Stimulated activated CD8-positive, alpha-beta memory T cell treated with anti-CD3 and anti-CD28 coated beads, Interleukin-7, amount 100 ng/mL, for 1 hour (primary cell): ENCODE data around the gene FAM120AOS.
"Not testable (repeated sequence)": the region's sequence is repeated elsewhere in the genome, so short reads cannot be mapped to it uniquely, and the experiment has no call there.

ENCODE experiments used
- DNase-seq, 2 donors: peaks; one replicate each; pipeline ENCODE4 v3.0.0-alpha.2; 2020; ENCODE audit warnings: low read depth in 2 of 2

Gene FAM120AOS

DNA sequence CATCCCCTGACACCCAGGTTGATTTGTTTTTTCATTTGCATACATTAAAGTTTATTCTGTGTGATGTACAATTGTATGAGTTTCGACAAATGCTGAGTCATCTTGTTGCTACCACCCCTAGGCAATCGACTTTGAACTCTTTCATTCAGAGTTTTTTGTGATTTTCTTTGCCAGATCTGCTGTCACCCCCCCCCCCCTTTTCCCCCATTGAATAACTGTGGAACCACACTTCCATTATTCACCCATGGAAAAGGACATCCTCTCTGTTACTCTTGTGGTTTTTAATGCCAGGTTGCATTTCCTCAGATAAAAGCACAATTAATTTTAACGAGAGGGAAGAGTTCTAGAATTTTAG lies 13.7 kb upstream of the FAM120AOS start:
- DNase-seq = no peak

DNA sequence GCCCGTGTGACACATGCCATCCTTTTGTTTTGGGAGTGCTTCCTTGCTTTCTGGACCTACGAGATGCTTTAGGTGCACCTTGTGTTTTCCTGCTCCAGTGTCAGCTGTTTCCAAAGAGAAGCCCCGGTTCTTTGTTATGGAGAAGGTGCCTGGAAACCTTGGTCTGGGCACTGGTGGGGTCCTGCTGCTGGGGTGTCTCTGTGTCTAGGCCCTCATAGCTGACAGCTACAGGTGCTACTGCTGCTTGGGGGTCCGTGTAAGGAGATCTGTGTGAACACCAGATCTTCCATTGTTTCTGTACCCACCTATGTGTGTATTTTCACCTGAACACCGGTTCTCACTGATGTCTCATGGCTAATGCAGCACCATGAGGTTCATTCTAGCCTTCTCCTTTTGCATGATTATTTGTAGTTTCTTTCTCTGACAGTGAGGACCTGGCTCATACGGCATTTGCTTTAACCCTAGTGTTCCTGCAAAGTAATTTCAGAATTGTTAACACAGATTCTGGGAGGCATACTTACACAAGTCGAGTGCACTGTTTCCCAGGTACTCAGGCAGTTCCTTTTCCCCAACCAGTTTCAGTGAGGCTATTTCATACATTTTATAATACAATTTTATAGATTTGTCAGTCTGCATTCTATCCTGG lies 13.2 kb upstream of the FAM120AOS start:
- DNase-seq = no peak

DNA sequence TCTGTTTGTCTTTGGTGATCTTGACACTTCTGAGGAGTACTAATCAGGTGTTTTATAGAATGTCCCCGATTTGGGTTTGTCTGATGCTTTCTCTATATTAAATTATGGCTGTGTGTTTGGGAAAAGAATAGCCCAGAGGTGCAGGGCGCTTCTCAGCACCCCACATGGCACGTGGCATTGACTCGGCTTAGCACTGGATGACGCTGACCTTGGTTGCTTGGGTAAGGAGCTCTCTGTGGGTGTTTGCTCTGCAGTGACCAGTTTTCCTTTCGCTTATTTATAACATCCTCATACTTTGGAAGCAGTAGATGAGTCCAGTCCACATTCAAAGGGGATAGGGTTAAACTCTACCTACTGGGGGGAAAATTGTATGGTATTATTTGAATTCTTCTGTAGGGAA lies 12.5 kb upstream of the FAM120AOS start:
- no peak for DNase-seq

DNA sequence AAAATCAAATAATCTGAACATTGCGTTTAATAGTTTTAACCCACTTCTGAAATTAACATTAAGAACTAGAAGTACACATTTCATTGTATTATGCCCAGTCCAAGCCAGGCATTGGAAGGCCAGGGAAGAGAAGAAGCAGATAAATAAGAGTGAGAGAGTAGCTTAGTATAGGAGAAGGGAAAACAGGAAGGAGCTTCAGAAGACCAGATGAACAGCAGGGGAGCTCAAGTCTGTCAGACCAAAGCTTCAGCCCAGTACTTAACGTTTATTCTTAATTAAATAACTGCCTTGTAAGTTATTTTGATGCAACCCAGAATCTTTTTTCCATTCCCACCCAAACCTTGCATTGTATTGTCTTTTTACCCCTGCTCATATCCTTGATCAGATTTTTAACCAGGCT lies 11.5 kb upstream of the FAM120AOS start:
- no peak for DNase-seq

DNA sequence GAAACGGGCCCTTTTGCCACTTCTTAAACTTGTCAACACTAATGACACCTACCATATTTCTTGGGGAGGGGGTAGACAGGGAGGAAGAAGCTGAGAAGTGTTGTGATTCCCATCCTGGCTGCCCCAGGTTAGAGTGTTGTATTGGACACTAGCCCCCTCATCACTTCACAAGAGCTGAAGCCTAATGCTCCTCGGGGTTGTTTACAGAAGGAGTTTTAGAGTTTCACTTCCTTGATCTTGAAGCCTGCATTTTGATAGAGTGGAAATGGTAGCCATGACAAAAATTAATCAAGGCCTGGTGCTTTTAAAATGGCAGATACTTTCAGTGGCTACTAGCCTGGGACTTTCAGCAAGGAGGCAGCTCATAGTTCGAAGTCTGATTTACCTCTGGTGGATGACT lies 11.0 kb upstream of the FAM120AOS start:
- DNase-seq = no peak

DNA sequence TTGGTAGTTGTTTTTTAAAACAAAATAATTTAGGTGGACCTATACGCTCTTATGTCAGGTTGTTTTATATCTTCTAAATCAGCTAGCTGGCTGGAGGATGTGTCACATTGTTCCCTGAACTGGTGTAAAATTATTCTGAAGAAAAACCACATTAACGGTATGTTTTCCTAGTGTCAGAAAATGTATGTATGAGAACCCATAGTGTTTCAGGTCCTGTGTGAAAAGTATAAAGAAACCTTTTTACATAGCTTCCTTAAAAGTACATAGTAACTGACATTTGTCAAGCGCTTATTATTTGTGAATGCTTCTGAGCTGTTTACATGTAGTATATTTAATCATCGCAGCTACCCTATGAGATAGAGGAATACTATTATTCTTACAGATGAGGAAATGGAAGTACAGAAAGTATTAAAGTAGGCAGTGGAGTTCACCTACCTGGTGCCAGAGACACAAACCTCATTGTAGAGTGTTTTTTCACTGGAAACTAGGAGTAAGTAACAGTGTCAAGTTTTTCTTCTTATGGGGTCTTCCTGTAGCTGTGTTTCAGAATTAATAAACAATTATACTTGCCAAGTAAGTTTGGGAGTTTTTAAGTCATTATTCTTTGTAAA lies 10.4 kb upstream of the FAM120AOS start:
- DNase-seq = no peak

DNA sequence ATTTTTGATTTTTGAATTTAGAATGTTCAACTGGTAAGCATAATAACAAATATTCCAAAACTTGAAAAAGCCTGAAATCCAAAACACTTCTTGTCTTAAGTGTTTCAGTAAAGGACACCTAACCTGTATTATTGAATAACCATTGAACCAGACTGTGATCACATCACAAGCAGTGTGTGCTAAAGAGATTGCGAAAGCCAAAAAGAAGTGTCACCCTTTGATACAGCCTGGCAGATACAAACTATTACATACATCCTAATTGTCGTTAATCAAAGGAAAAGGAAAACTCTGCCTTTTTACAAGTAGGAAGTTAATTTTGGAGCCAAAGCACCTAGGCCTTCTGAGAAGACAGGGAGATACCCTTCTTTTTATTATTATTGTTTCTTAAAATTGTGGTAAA lies 8.4 kb upstream of the FAM120AOS start:
- DNase-seq = no peak

DNA sequence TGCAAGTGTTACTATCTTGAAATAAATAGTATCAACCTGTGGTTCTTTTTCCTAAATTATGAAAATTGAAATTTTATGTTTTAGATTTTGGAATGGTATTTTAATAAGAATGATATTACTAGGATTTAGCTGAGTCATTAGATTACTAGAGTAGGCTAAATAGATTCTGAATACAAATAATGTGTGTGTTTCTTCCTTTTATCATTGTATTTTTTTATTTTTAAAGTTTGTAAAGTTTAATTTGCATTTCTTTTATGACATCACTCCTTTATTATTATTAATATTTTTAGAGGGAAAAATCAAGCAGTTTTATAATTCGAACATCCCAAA lies 8.0 kb upstream of the FAM120AOS start:
- no peak for DNase-seq

DNA sequence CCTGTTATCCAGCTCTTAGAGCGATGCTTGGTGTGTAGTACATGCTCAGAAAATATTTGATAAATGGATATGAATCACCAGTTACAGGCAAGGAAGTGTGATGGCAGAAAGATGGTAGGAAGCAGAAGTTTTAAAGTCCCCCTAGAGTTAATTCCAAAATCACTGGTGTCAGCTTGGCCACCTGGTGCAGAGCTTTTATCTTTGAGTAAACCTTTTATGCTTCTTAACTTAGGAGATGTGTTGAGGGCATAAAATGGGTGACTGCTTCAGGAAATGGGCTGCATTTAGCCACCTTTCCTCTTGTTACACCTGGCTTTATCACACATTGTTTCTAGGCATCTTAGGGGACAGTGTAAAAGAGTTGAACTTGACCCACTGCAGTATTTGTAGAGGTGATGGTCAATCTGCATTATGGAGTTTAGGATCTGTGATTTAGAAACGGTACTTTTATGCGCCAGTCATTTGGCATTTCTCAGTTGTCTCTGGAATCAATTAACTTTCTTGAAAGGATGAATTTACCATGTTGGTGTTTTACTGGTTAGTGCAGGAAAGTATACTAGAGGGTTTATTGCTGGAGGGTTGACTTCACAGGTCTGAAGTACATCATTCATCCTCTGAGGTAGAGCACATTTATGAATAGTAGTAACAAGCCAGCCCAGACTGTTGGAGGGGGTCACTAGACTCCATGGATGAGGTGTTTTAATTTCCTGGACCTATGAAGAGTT lies 7.5 kb upstream of the FAM120AOS start:
- DNase-seq = no peak

DNA sequence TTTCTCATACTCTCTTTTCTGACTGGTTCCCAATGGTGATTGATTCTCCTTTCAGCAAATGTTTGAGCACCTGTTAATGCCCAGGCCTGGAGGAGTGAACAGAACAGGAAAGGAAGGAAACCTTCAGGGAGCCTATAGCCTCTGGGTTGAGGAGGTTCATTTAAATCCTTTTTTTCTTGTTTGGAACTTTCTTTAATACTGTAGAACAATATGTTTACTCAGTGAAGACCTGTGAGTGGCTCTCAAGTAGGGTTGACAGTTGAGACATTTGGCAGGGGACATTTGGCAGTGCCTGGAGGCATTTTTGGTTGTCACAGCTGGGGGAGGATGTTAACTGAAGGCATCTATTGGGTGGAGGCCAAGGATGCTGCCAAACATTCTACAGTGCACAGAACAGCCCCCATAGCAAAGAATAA lies 6.1 kb upstream of the FAM120AOS start:
- DNase-seq = no peak

DNA sequence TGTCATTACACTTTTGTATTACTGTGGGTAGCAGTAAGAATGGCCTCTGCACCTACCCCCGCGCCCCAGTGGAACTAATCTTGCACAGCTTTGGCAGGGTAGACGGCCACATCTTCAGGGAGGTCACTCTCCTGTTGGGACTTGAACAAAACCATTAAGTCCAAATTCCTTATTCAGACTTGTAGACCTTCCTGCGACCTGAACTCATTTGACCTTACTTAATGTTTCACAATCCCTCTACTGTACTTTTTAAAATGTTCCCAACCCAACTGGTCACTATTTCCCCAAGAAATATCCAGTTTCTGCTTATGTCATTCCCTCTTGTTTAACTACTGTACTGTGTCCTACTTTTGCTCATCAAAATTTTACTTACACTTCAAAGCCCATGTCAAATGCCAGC lies 5.3 kb upstream of the FAM120AOS start:
- no peak for DNase-seq

DNA sequence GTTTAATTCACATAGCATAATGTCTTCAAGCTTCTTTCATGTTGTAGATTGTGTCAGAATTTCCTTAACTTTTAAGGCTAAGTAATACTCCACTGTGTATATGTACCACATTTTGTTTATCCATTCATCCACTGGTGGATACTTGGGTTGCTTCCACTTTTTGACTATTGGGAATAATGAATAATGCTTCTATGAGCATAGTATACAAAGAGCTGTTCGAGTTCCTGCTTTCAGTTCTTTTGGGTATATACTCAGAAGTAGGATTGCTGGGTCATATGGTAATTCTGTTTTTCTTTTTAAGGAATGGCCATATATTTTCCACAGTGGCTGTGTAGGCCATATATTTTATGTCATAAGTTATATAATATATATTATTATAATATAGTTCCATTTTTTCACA lies 3.6 kb upstream of the FAM120AOS start:
- DNase-seq = no peak

DNA sequence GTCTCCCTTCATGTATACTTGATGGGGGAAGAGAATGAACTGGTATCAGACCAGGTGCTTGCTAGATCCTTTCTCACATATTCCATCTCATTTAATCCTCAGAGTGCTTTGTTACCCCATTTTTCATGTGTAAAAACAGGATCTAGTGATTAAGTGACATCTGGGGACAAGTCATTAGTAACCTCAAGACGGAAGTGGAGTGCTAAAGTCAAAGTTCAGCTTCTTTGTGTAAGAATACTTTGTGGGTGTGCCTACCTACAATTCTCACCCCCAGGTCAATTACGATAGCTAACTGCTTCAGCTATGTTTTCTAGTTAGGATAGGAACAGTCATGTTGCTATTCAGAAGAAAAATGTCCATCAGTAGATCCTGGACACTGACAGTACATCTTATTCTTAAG lies 3.1 kb upstream of the FAM120AOS start:
- no peak for DNase-seq

DNA sequence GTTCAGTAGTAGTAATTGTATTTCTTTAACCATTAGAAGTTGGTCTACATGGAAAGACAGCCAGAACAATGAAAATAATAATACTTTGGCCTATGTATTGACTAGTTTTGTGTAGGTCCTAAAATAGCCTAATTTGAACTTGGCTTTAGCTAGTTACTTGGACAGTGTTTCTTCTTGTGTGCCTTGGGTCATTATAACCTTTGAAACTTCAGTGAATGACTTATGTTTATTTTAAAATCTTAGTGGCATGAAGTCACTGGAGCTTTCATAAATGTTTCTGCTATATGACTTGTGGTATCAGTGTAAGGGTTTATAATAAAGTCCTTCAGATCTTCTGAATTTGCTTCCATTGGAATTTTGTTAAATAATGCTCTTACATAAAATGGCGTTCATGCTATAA lies 2.6 kb upstream of the FAM120AOS start:
- no peak for DNase-seq

DNA sequence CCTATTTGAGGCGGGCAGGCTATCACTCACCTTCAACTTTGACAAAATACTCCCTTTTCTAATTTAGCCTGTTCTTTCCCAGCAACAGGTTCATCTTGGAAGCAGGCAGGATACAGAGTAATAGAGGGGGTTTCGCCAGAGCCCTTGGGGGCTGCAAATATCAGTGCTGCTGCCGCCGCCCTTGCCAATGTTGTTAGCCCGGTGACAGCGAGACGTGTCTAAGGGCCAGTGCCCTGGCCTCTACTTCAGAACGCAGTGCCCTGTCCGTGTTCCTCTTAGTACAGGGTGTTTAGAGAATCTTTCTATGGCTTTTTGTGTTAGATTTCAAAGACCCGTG lies 703 bp downstream of the FAM120AOS start:
- no peak for DNase-seq

DNA sequence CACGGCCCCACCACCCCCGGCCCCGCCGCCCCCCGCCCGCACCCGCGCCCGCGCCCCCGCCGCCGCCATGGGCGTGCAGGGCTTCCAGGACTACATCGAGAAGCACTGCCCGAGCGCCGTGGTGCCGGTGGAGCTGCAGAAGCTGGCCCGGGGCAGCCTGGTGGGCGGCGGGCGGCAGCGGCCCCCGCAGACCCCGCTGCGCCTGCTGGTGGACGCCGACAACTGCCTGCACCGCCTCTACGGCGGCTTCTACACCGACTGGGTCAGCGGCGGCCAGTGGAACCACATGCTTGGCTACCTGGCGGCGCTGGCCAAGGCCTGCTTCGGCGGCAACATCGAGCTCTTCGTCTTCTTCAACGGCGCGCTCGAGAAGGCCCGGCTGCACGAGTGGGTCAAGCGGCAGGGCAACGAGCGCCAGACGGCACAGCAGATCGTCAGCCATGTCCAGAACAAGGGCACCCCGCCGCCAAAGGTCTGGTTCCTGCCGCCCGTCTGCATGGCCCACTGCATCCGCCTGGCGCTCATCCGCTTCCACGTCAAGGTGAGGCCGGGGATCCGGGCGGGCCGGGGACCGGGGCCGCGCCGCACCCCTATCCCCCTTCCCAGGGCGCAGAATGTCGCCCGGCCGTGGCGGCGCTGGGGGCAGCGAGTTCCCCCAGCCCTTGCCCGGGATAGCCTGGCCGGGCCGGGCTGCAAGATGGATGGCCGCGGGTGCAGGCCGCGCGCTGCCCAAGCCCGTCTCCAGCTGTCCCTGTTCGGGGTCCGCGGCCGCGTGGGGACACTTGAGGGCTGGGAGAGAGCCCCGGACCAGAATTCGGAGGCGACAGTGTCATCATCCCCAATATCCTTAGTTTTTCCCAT lies 1.3 kb downstream of the FAM120AOS start:
- DNase-seq = peak; percentile 14 to 18

DNA sequence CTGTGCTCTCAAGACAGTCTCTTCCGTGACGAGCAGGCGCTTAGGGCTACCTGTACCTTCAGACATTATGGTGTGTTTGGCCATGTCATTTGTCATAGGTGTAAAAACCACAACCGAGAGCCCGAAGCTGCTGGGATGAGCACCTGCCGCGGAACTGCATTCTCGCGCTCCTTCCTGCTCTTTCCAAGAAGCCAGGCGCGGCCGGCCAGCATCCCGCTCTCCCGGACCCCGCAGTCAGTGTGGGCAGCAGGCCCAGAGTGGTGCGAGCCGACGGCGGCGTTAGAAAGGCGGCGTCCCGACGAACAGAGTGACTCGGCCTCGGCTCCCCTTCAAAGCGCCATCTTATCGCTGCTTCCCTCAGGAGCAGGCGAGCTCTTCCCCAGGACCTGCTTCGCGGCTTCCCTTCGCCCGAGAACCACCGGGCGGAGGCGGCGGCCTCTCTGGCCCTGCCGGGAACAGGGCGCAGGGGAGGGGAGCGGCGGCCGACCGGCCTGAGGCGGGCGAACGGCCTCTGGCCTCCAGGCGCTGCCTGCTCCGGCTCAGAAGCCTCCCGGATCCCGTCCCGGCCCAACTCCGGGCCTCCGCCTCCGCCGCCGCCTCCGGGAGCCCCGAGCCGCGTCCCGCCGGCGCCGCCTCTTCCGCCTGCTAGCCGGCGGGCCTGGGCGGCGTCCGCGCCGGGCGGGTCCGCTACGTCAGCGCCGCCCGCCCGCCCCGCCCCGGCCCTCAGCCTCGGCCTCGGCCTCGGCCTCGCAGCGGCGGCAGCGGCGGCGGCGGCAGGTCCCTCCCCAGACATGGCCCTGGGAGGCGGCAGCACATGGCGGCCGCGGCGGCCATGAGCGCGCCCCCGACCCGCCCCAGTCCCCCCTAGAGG lies 2.2 kb downstream of the FAM120AOS start, which contains the start of gene FAM120A:
Gene FAM120A (plus strand): TSS at position 741 of the 871 bp plus-strand sequence. CDS start 231 bp downstream, outside the sequence.
- DNase-seq = peak; percentile 31 to 36

DNA sequence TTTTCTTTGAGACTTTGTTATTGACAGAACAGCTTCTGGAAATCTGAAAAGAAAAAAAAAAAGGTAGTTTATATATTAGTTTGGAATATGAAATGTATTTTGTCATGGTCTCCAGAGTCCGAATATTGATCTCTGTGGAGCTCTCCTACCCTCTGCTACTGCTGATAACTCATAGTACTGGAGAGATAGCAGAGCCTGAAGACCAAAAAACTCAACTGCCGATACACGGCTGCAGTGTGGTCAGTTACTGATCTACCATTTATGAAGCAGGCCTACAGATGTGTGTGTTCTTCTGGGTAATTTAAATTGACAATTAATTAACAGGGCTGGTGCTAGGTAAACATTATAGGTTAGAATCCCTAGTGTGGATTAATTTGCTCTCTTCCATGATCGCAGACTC lies 5.7 kb downstream of the FAM120AOS start:
- no peak for DNase-seq

DNA sequence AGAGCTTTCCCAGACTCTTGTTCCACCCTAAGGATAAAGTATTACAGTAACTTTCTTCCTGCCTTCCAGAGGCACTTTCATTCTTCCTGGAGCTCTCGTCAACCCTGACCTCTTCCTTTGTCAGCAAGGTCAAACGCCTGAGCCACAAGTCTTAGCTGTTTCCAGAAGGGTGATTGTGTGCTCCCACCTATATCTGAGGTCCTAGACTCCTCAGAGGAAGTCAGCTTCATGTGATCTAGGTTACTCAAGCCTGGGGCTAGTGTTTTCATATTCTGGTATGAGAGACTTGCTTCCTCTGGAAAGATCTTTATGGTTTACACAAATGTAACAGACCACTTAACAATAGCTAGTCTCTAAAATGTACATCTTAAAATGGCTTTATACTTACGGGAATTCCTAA lies 7.3 kb downstream of the FAM120AOS start:
- DNase-seq = no peak

DNA sequence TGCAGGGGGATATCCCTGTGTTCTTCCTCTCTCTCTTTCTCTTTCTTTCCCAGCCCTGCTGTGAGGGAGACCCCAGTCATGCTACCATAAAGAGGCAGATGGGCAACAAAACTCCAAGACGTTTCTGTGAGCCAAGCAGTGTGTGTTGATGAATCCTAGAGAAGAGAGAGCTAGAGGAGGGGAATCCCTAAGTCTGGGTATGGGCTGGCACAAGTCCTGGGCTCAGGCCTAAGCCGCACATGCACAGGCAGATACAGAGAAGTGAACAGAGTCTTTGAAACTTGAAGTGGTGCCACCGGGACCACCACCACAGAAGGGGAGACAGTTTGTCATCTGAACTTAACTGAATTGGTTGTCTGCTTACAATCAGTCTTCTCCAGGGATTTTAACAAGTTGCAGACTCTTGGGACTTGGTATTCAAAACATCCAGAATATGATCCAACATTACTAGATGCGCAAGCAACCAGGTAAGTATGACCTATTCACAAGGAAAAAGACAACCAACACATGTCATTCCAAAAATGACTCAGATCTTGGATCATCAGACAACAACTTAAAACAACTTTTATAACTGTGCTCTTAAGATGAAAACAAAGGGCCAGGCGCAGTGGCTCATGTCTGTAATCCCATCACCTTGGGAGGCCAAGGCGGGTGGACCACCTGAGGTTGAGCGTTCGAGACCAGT lies 12.3 kb downstream of the FAM120AOS start:
- no peak for DNase-seq

DNA sequence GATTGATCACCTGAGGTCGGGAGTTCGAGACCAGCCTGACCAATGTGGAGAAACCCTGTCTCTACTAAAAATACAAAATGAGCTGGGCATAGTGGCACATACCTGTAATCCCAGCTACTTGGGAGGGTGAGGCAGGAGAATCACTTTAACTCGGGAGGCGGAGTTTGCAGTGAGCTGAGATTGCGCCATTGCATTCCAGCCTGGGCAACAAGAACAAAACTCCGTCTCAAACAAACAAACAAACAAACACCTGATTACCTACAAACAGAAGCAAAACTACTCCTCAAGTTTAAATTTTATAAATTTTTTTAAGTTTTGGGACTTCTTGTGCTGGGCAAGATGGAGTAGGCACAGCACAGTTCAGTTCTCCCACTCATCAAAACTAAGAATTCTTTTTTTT lies 14.1 kb downstream of the FAM120AOS start:
- not testable (repeated sequence) for DNase-seq
